SU-DHL-6 (cell line): ENCODE results near the gene LTO1.

Experiments
- H2AFZ ChIP-seq: fragments of 200-600 bp; sonication (generic); 2 replicates; pipeline ENCODE4 v1.6.1; 2014; ENCODE audit warnings: low read depth, mild to moderate bottlenecking, moderate library complexity, mixed read lengths, antibody characterized with exemption, low read length; ENCODE audit not compliant: severe bottlenecking
- H3F3A ChIP-seq: fragments of 200-600 bp; shearing (Covaris generic); 2 replicates; pipeline ENCODE4 v1.6.0; 2016; ENCODE audit warnings: antibody characterized with exemption, mild to moderate bottlenecking; ENCODE audit not compliant: insufficient read depth
- H3K27ac ChIP-seq: fragments of 200-600 bp; sonication (generic); 2 replicates; pipeline ENCODE4 v1.5.1; 2016; ENCODE audit warnings: low read depth, mild to moderate bottlenecking, low read length, moderate library complexity, mixed read lengths
- H3K27me3 ChIP-seq: fragments of 200-600 bp; sonication (generic), shearing (Covaris generic); 2 replicates; pipeline ENCODE4 v1.6.0; 2014; ENCODE audit warnings: mild to moderate bottlenecking, low read length
- H3K36me3 ChIP-seq: fragments of 200-600 bp; sonication (generic); 2 replicates; pipeline ENCODE4 v1.6.1; 2014; ENCODE audit warnings: mild to moderate bottlenecking, low read length, mixed read lengths
- H3K4me2 ChIP-seq: fragments of 300-600, 200-600 bp; shearing (Covaris generic), sonication (generic); 2 replicates; pipeline ENCODE4 v1.6.0; 2014; ENCODE audit warnings: low read length, low read depth, mild to moderate bottlenecking; ENCODE audit not compliant: poor library complexity, severe bottlenecking
- H3K4me3 ChIP-seq: fragments of 200-600 bp; sonication (generic); 2 replicates; pipeline ENCODE4 v1.5.1; 2014; ENCODE audit warnings: antibody characterized with exemption, low read length, mild to moderate bottlenecking, mixed read lengths; ENCODE audit not compliant: insufficient read depth, poor library complexity, severe bottlenecking
- H3K79me2 ChIP-seq: fragments of 200-600 bp; sonication (generic); 2 replicates; pipeline ENCODE4 v1.6.1; 2014; ENCODE audit warnings: mild to moderate bottlenecking, low read length, moderate library complexity; ENCODE audit not compliant: insufficient read depth
- H3K9ac ChIP-seq: fragments of 200-600 bp; sonication (generic); 2 replicates; pipeline ENCODE4 v1.7.0; 2014; ENCODE audit warnings: mild to moderate bottlenecking, low read length
- H3K9me2 ChIP-seq: fragments of 200-600 bp; sonication (generic); replicated peaks from 2 replicates; pipeline ENCODE4 v1.6.1; 2014; ENCODE audit warnings: low read length; ENCODE audit not compliant: insufficient read depth
- H3K9me3 ChIP-seq: fragments of 200-600 bp; sonication (generic); 2 replicates; pipeline ENCODE4 v1.6.1; 2014; ENCODE audit warnings: low read length, mixed read lengths; ENCODE audit not compliant: insufficient read depth
- H4K20me1 ChIP-seq: fragments of 200-600 bp; sonication (generic); 2 replicates; pipeline ENCODE4 v1.6.1; 2014; ENCODE audit warnings: low read depth, mild to moderate bottlenecking, antibody characterized with exemption, low read length, moderate library complexity, mixed read lengths
- EZH2phosphoT487 ChIP-seq: fragments of 200-600 bp; sonication (generic), shearing (Covaris generic); conservative IDR thresholded peaks from 2 replicates; pipeline ENCODE4 v1.6.1; 2018; ENCODE audit warnings: mild to moderate bottlenecking, antibody characterized with exemption, low read length, moderate library complexity, mixed read lengths
- TF ChIP-seq, protein P1 (sequence below): fragments of 200-600 bp; sonication (generic); IDR thresholded peaks from one replicate; pipeline ENCODE4 v1.5.1; 2017; ENCODE audit warnings: antibody characterized with exemption, mild to moderate bottlenecking, low read length, moderate library complexity; ENCODE audit not compliant: insufficient read depth, poor library complexity, severe bottlenecking

The LTO1 gene

DNA sequence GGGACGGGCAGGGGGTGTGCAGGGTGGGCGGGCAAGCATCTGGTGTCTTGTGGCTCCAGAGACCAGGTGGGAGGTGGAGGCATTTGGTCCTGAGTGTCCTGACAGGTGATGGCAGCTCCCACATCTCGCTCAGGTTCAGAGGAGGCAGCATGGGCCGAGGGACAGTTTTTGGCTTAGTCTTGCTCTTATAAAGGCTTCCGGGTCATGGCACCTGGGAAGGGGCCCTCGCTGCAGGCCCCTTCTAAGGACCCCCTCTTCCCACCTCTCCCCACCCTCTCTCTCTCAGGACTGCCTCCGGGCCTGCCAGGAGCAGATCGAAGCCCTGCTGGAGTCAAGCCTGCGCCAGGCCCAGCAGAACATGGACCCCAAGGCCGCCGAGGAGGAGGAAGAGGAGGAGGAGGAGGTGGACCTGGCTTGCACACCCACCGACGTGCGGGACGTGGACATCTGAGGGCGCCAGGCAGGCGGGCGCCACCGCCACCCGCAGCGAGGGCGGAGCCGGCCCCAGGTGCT, 24.3 kb downstream of the LTO1 start:
- no peaks in the 10 kb centered on the region for H3K9me2 ChIP-seq
- H2AFZ ChIP-seq, result no peak overlapping the region
- H3F3A ChIP-seq, result no peaks in the 10 kb centered on the region
- H3K4me3 ChIP-seq, result no peak overlapping the region
- H3K79me2 ChIP-seq, result no peaks in the 10 kb centered on the region
- H3K9ac ChIP-seq, result no peak overlapping the region
- no peaks in the 10 kb centered on the region for H4K20me1 ChIP-seq
- no peak overlapping the region for H3K27ac ChIP-seq
- no peaks in the 10 kb centered on the region for H3K9me3 ChIP-seq
- H3K4me2 ChIP-seq, result no peak overlapping the region
- no peaks in the 10 kb centered on the region for H3K27me3 ChIP-seq
- H3K36me3 ChIP-seq, result no peaks in the 10 kb centered on the region
- TF ChIP-seq, protein P1, sequence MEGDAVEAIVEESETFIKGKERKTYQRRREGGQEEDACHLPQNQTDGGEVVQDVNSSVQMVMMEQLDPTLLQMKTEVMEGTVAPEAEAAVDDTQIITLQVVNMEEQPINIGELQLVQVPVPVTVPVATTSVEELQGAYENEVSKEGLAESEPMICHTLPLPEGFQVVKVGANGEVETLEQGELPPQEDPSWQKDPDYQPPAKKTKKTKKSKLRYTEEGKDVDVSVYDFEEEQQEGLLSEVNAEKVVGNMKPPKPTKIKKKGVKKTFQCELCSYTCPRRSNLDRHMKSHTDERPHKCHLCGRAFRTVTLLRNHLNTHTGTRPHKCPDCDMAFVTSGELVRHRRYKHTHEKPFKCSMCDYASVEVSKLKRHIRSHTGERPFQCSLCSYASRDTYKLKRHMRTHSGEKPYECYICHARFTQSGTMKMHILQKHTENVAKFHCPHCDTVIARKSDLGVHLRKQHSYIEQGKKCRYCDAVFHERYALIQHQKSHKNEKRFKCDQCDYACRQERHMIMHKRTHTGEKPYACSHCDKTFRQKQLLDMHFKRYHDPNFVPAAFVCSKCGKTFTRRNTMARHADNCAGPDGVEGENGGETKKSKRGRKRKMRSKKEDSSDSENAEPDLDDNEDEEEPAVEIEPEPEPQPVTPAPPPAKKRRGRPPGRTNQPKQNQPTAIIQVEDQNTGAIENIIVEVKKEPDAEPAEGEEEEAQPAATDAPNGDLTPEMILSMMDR, result no peak
- no peak for TF ChIP-seq EZH2phosphoT487

DNA sequence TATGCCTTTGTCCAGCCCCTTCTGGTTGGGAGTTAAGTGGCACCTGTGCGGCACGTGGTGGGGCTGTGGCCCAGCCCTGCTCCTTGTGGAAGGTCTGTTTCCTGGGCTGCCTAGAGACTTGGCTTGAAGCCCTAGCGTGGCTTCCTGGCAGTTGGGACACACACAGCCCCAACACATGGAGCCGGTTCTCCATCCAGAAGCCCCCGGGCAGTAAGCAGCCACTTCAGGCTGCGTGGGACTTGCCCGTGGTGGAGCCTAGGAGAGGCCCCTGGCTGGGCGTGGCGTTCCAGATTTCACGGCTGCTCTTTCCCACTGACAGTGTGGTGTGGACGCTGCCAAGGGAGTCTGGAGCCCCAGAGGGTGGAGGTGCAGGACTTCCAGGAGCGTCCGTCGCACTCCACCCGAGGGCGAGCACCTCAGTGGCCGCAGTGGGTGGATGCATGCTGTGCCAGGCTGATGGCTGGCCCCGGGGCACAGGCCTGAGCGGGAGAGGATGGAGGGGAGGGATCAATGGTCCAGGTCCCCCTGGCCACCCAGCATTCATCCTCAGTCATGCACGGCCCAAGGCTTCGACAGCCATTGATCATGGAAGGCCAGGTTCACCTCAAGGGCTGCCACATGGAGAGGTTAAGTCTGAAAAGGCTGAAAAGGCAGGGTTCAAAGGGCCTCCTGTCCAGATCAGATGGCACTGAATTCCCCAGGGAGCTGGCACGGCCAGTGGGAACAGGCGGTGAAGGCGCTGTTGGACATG, 24.9 kb downstream of the LTO1 start:
- TF ChIP-seq, protein P1, result no peak
- no peak for TF ChIP-seq EZH2phosphoT487
- Histone ChIP-seq H3K4me3 (no peak overlapping the region), H2AFZ (no peak overlapping the region), H3K9me2 (no peaks in the 10 kb centered on the region), H3K9me3 (no peaks in the 10 kb centered on the region), H3K9ac (no peak overlapping the region), H3K27me3 (no peaks in the 10 kb centered on the region), H3K79me2 (no peaks in the 10 kb centered on the region), H4K20me1 (no peaks in the 10 kb centered on the region), H3F3A (no peaks in the 10 kb centered on the region), H3K36me3 (no peaks in the 10 kb centered on the region), H3K27ac (no peak overlapping the region), H3K4me2 (no peak overlapping the region)

DNA sequence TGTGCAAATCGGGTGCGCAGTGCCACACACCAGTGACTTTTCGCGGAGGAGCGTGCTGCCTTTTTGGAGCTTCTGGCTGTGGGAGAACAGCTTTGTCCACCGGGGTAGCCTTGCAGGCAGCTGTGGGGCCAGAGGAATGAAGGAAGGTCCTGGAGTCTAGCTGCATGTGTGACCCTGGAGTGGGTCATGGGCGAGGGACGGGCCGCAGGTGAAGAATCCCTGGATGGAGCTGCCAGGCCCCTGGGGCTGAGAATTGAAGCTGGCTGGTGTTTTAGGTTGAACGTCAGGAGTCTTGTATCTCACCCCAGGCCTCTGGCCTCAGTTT, 25.6 kb downstream of the LTO1 start:
- Histone ChIP-seq H3K27ac (no peak overlapping the region), H3K9me3 (no peaks in the 10 kb centered on the region), H2AFZ (no peak overlapping the region), H4K20me1 (no peaks in the 10 kb centered on the region), H3K9me2 (no peaks in the 10 kb centered on the region), H3K9ac (no peak overlapping the region), H3K4me2 (no peak overlapping the region), H3K27me3 (no peaks in the 10 kb centered on the region), H3F3A (no peaks in the 10 kb centered on the region), H3K4me3 (no peak overlapping the region), H3K79me2 (no peaks in the 10 kb centered on the region), H3K36me3 (no peaks in the 10 kb centered on the region)
- TF ChIP-seq, protein P1, result no peak
- no peak for TF ChIP-seq EZH2phosphoT487
